Measurements from ENCODE around the gene MYH11.
"Not testable (repeated sequence)": the region's sequence is repeated elsewhere in the genome, so short reads cannot be mapped to it uniquely, and the experiment has no call there.

Gene MYH11

DNA sequence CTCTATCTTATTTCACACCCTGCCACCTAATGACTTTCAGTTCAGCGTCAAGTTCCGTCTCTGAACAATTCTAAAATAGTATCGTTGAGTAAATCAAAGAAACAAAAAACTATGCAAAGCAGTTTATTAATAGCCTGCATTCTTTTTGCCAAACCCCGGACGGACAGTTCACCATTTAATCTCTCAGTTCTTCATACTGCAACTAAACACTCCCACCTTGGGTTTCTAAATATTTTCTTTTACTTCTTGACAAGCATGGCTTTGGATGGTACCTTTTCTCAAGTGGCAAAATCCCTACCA is 1.2 kb downstream of the MYH11 start:
- no peak for DNase-seq (ENCODE audit: extremely low read depth, low read depth)
- TF ChIP-seq, protein P1, sequence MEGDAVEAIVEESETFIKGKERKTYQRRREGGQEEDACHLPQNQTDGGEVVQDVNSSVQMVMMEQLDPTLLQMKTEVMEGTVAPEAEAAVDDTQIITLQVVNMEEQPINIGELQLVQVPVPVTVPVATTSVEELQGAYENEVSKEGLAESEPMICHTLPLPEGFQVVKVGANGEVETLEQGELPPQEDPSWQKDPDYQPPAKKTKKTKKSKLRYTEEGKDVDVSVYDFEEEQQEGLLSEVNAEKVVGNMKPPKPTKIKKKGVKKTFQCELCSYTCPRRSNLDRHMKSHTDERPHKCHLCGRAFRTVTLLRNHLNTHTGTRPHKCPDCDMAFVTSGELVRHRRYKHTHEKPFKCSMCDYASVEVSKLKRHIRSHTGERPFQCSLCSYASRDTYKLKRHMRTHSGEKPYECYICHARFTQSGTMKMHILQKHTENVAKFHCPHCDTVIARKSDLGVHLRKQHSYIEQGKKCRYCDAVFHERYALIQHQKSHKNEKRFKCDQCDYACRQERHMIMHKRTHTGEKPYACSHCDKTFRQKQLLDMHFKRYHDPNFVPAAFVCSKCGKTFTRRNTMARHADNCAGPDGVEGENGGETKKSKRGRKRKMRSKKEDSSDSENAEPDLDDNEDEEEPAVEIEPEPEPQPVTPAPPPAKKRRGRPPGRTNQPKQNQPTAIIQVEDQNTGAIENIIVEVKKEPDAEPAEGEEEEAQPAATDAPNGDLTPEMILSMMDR (IDR thresholded peaks at IDR 0.05; ENCODE audit: low read depth, low read length, missing control alignments), result no peak
- no peak overlapping the region for H3K4me3 ChIP-seq (replicated peaks; ENCODE audit: low read depth, low read length)

DNA sequence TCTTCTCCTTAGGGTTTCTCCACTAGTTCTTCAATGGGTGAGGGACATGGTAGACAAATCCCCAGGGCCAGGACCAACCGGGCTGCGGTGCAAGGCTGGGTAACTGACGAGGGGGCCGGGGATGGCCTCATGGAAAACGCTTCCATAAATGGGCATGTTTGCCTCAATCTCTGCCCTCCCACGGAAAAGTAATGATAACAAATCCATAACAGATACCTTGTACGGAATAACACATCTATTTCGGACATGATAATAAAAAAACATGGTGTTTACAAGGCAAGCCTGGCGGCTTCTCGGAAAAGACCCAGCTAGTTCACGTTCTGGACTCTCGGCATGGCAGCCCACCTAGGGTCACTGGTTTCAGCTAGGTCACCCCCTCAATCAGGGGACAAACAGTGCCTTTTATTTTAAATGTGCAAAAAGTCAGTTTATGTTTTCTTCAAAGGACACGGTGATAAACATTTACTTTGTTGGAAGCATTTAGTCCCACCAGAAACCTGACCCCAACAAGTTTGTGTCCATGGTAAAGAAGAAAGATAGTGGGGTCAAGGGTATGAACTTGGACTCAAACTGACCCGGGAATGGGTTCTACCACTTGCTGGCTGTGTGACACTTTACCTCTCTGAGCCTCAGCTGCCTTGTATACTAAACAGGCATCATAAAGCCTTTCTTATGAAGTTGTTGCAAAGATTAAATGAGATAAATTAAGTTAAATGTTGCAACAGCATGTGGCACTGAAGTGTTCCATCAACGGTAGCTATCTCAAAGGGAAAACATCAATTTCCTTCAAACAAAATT is 1.7 kb downstream of the MYH11 start:
- H3K4me3 ChIP-seq (replicated peaks; ENCODE audit: low read depth, low read length), result no peak overlapping the region
- no peak for DNase-seq (ENCODE audit: extremely low read depth, low read depth)
- TF ChIP-seq, protein P1 (IDR thresholded peaks at IDR 0.05; ENCODE audit: low read depth, low read length, missing control alignments), result no peak

DNA sequence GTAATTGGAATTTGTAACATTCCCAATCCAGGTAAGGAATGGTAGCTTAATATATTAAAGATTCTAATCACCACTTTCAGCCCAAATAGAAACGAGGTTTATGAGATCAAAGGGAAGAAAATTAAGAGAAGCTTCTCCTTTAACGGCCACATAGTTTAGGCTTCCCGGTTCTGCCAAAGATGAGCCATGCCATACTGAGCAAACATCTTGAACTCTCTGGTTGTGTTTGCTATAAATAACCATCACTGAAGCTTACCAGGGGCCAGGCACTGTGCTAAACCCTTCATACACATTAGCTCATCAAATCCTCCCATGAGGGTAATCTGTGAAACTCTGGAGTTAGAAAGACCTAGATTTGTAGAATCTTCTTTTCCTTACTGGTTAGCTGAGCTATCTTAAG is 2.8 kb downstream of the MYH11 start:
- no peak for DNase-seq (ENCODE audit: extremely low read depth, low read depth)
- TF ChIP-seq, protein P1 (IDR thresholded peaks at IDR 0.05; ENCODE audit: low read depth, low read length, missing control alignments), result no peak
- H3K4me3 ChIP-seq (replicated peaks; ENCODE audit: low read depth, low read length), result no peak overlapping the region

DNA sequence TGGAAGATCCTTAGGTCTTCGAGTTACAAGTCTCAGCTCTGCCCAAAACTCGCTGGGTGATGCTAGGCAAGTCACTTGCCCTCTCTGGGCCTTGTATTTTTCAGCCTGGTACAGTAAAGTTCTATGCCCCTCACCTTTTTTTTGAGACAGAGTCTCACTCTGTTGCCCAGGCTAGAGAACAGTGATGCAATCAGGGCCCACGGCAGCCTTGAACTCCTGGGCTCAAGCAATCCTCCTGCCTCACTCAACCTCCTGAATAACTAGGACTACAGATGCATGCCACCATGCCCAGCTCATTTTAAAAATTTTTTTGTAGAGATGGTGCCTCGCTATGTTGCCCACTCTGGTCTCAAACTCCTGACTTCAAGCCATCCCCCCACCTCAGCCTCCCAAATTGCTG is 3.8 kb downstream of the MYH11 start:
- DNase-seq (ENCODE audit: extremely low read depth, low read depth), result no peak
- TF ChIP-seq, protein P1 (IDR thresholded peaks at IDR 0.05; ENCODE audit: low read depth, low read length, missing control alignments), result no peak

DNA sequence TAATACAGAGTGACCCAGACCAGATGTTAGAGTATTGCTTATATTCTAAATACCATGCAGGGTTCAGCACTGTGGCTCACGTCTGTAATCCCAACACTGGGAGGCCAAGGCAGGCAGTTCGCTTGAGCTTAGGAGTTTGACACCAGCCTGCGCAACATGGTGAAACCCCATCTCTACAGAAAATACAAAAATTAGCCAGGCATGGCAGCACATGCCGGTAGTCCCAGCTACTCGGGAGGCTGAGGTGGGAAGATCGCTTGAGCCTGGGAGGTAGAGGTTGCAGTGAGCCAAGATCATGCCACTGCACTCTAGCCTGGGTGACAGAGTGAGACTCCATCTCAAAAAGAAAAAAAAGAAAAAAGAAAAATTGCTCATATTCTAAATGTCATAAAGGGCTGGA is 6.3 kb downstream of the MYH11 start:
- DNase-seq (ENCODE audit: extremely low read depth, low read depth); H3K4me3 ChIP-seq (replicated peaks; ENCODE audit: low read depth, low read length): not testable (repeated sequence)

More for the DNA sequence above, 3.8 kb downstream of the MYH11 start:
- no peak overlapping the region for H3K4me3 ChIP-seq (replicated peaks; ENCODE audit: low read depth, low read length)

DNA sequence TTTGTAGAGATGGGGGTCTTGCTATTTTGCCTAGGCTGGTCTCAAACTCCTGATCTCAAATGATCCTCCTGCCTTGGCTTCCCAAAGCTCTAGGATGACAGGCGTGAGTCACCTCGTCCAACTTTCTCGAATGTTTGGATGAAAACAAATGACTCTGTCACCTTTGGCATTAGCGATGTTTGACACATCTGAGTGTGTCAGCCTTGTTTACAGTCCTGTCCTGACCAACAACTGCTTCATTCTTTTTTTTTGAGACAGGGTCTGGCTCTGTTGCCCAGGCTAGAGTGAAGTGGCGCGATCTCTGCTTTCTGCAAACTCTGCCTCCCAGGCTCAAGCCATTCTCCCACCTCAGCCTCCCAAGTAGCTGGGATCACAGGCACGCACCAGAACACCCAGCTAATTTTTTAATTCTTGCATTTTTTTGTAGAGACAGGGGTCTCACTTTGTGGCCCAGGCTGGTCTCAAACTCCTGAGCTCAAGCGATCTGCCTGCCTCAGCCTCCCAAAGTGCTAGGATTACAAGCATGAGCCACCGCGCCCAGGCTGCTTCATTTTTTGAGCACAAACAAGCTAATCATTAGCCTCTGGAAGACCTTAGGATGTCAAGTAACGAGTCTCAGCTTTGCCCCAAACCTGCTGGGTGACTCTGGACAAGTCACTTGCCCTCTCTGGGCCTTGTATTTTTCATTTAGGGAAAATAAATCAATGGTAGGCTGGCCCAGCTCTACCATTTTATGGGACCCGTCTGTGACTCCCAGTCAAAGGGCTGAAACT is 7.4 kb downstream of the MYH11 start:
- no peak for DNase-seq (ENCODE audit: extremely low read depth, low read depth)
- no peak overlapping the region for H3K4me3 ChIP-seq (replicated peaks; ENCODE audit: low read depth, low read length)
- TF ChIP-seq, protein P1 (IDR thresholded peaks at IDR 0.05; ENCODE audit: low read depth, low read length, missing control alignments), result no peak

DNA sequence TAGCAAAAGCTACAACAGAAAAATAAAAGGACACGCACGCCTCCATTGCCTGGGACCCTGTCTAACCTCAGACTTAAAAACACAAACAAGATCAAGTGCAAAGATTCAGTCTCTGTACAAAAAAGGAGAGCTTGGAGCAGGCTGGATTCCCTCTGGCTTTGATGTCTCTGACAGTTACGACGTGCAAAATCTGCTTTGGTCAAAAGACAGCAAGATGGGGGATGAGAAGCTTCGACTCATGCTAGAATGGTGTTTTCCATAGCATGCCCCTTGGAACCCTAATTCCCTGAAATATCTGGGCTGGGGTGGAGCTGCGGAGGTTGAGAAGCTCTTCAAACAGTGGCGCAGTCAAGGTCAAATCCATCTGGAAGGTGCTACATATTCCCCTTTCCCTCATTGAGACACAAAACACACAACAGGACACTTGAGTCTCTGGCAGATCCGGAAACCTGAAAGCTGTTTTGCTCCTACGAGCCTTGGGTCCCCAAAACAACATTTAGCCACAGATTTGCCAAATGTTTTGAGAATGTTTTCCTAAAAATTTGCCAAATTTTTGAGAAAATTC is 9.1 kb downstream of the MYH11 start:
- DNase-seq (ENCODE audit: extremely low read depth, low read depth), result no peak
- TF ChIP-seq, protein P1 (IDR thresholded peaks at IDR 0.05; ENCODE audit: low read depth, low read length, missing control alignments), result no peak
- no peak overlapping the region for H3K4me3 ChIP-seq (replicated peaks; ENCODE audit: low read depth, low read length)

Data from HFF-Myc (cell line).